CD4-positive, alpha-beta T cell (primary cell): ENCODE data around the gene MMGT1. TPM values are rescaled to one million over a fixed set of nuclear protein-coding genes. Genes with fewer than 3 reads are reported as not detected.

Source experiments
- ATAC-seq: fragments of 200-7000 bp; cut with Tn5 transposase; one replicate; pipeline ENCODE4 v1.10.0; 2022; ENCODE audit warnings: mild to moderate bottlenecking; ENCODE audit not compliant: poor library complexity
- CTCF ChIA-PET: fragments of 350-600 bp; sonication (Branson Sonifier 250); formaldehyde crosslinking; loops from one replicate; lab custom pipeline; 2021; ENCODE audit warnings: antibody characterized with exemption, inconsistent platforms; lab: Charles Lee
- POLR2A ChIA-PET: fragments of 350-600 bp; sonication (Branson Sonifier 250); formaldehyde crosslinking; loops from one replicate; lab custom pipeline; 2021; ENCODE audit warnings: antibody characterized with exemption, inconsistent platforms; lab: Charles Lee
- DNase-seq, 14 experiments: peaks; one replicate each; pipeline ENCODE4 v3.0.0-alpha.2; 2013 to 2020; ENCODE audit warnings: mixed read lengths in 2 of 14
- H3K27ac ChIP-seq, 2 donors: one replicate each; pipeline versions ENCODE4 v1.5.1 to v1.7.0; 2013; ENCODE audit warnings: low read length in 2 of 2, low read depth in 1 of 2, mild to moderate bottlenecking in 1 of 2
- H3K27me3 ChIP-seq, 2 experiments: 1 replicate in 1 of 2; 2 replicates in 1 of 2; pipeline versions ENCODE4 v1.6.1 to v1.7.0; 2013; ENCODE audit warnings: low read length in 2 of 2, control low read depth in 1 of 2, mild to moderate bottlenecking in 1 of 2, moderate library complexity in 1 of 2; ENCODE audit not compliant: insufficient read depth in 2 of 2, control insufficient read depth in 1 of 2
- H3K36me3 ChIP-seq: one replicate; pipeline ENCODE4 v1.6.1; 2013; ENCODE audit warnings: low read length, control low read depth; ENCODE audit not compliant: insufficient read depth
- H3K4me1 ChIP-seq: one replicate; pipeline ENCODE4 v1.6.1; 2013; ENCODE audit warnings: low read length, control low read depth; ENCODE audit not compliant: insufficient read depth
- H3K4me3 ChIP-seq: one replicate; pipeline ENCODE4 v1.5.1; 2013; ENCODE audit warnings: mild to moderate bottlenecking, low read length, moderate library complexity
- H3K9me3 ChIP-seq, 2 experiments: 1 replicate in 1 of 2; 2 replicates in 1 of 2; pipeline versions ENCODE4 v1.6.1 to v1.7.0; 2013; ENCODE audit warnings: low read length in 2 of 2, mild to moderate bottlenecking in 2 of 2, control low read depth in 1 of 2, moderate library complexity in 1 of 2; ENCODE audit not compliant: control insufficient read depth in 1 of 2, insufficient read depth in 1 of 2
- H3K27ac Mint-ChIP-seq: one replicate; pipeline ENCODE4 v1.8.0; 2020; ENCODE audit warnings: mixed read lengths
- H3K27me3 Mint-ChIP-seq: one replicate; pipeline ENCODE4 v1.8.0; 2021; ENCODE audit warnings: mixed read lengths
- H3K36me3 Mint-ChIP-seq: one replicate; pipeline ENCODE4 v1.8.0; 2021; ENCODE audit warnings: low read depth, mixed read lengths
- H3K4me1 Mint-ChIP-seq: one replicate; pipeline ENCODE4 v1.8.0; 2021; ENCODE audit warnings: low read depth, mixed read lengths
- H3K4me3 Mint-ChIP-seq: one replicate; pipeline ENCODE4 v1.8.0; 2020; ENCODE audit warnings: mild to moderate bottlenecking, mixed read lengths
- H3K9me3 Mint-ChIP-seq: one replicate; pipeline ENCODE4 v1.8.0; 2020; ENCODE audit warnings: mixed read lengths
- intact Hi-C, 2 experiments: fragments of 100-400 bp; cut with DNase I in 1 of 2; cut with micrococcal nuclease in 1 of 2; formaldehyde crosslinking; loops; one replicate each; pipeline versions ENCODE4 v1.15.1 to v1.9.0; 2023 to 2025; cut with DNase I, micrococcal nuclease
- total RNA-seq, 174 experiments: library from RNA in 2 of 174; stranded (reverse) in 2 of 174; gene quantifications; one replicate each; pipeline ENCODE4 v1.2.3 and lab custom pipeline; 2021 to 2026
- TF ChIP-seq, protein P1 (sequence below): fragments of 200-600 bp; IDR thresholded peaks from one replicate; pipeline ENCODE4 v1.8.0; 2022; ENCODE audit warnings: antibody characterized with exemption, mild to moderate bottlenecking

MMGT1 gene
- total RNA-seq, 2 experiments from 2014 or later = 36.4 to 37.0 TPM

DNA sequence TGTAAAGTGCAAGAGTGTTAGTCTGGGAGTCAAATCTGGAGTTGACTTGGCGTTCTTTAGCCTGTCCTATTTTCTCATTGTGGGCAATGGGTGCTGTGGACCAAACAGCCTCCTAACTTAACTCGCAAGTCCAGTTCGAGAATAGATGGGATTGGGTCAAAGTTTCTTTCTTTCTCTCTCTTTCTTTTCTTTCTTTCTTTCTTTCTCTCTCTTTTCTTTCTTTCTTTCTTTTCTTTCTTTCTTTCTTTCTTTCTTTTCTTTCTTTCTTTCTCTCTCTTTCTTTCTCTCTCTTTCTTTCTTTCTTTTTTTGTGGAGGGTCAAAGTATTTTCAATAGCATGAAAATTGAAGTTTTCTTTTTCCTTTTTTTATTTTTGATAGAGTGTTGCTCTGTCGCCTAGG lies 14.5 kb upstream of the MMGT1 start:
- H3K9me3 Mint-ChIP-seq = no peaks in the 10 kb centered on the region
- DNase-seq (no peak), ATAC-seq (no peak)
- peaks cover 32% of the 10 kb centered on the region for H3K36me3 Mint-ChIP-seq
- CTCF ChIA-PET = no interaction called here
- H3K27me3 ChIP-seq = no peaks in the 10 kb centered on the region
- H3K27ac ChIP-seq = no peak overlapping the region
- H3K4me3 ChIP-seq = no peak overlapping the region
- intact Hi-C loops = loop anchor here in 1 of 2 experiments (5.0 to 10.0 kb wide), 2 partner anchors 157 to 504 kb away; partner anchors contain the start of gene FHL1
- peaks cover 4% of the 10 kb centered on the region for H3K36me3 ChIP-seq
- POLR2A ChIA-PET = no interaction called here
- H3K27me3 Mint-ChIP-seq = no peaks in the 10 kb centered on the region
- H3K27ac Mint-ChIP-seq = no peak overlapping the region
- H3K4me1 ChIP-seq = peaks cover 17% of the 10 kb centered on the region
- peaks cover 61% of the 10 kb centered on the region for H3K4me1 Mint-ChIP-seq
- no peaks in the 10 kb centered on the region for H3K9me3 ChIP-seq
- no peak overlapping the region for H3K4me3 Mint-ChIP-seq
- TF ChIP-seq, protein P1, sequence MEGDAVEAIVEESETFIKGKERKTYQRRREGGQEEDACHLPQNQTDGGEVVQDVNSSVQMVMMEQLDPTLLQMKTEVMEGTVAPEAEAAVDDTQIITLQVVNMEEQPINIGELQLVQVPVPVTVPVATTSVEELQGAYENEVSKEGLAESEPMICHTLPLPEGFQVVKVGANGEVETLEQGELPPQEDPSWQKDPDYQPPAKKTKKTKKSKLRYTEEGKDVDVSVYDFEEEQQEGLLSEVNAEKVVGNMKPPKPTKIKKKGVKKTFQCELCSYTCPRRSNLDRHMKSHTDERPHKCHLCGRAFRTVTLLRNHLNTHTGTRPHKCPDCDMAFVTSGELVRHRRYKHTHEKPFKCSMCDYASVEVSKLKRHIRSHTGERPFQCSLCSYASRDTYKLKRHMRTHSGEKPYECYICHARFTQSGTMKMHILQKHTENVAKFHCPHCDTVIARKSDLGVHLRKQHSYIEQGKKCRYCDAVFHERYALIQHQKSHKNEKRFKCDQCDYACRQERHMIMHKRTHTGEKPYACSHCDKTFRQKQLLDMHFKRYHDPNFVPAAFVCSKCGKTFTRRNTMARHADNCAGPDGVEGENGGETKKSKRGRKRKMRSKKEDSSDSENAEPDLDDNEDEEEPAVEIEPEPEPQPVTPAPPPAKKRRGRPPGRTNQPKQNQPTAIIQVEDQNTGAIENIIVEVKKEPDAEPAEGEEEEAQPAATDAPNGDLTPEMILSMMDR = no peak

DNA sequence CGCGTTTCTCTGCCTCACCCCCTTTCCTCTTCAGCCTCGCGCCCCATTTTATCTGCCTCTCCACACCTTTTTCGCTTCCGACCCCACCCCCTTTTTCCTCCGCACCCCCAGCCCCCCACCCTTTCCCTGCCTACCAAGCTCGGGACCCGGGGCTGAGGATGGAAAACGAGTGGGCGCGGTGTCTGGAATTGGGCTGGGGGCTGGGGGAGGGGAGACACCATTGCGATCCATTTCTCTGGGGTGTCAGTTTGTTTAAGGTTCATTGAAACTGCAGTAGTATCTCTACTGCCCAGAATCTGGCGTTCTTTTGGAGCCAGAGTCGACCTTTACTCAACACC lies 12.2 kb upstream of the MMGT1 start:
- intact Hi-C loops = loop anchor here in 1 of 2 experiments (5.0 to 10.0 kb wide), 2 partner anchors 159 to 506 kb away; partner anchors contain the start of gene FHL1
- DNase-seq (no peak), ATAC-seq (peak; percentile 8)
- POLR2A ChIA-PET = interaction anchor here (0.6 kb wide), 1 partner anchor 1250 kb away, joined by 3 read pairs; no protein-coding TSS in a partner anchor
- Mint-ChIP-seq H3K27ac (peak overlapping the region; percentile 89), H3K27me3 (no peaks in the 10 kb centered on the region), H3K4me3 (peak overlapping the region; percentile 94), H3K36me3 (peaks cover 16% of the 10 kb centered on the region), H3K4me1 (peaks cover 65% of the 10 kb centered on the region), H3K9me3 (no peaks in the 10 kb centered on the region)
- H3K36me3 ChIP-seq = no peaks in the 10 kb centered on the region
- peaks cover 31% of the 10 kb centered on the region for H3K4me1 ChIP-seq
- CTCF ChIA-PET = no interaction called here
- TF ChIP-seq, protein P1 = no peak
- H3K27me3 ChIP-seq = no peaks in the 10 kb centered on the region
- peak overlapping the region; percentile 70 for H3K27ac ChIP-seq
- H3K4me3 ChIP-seq = peak overlapping the region; percentile 87
- H3K9me3 ChIP-seq = no peaks in the 10 kb centered on the region

DNA sequence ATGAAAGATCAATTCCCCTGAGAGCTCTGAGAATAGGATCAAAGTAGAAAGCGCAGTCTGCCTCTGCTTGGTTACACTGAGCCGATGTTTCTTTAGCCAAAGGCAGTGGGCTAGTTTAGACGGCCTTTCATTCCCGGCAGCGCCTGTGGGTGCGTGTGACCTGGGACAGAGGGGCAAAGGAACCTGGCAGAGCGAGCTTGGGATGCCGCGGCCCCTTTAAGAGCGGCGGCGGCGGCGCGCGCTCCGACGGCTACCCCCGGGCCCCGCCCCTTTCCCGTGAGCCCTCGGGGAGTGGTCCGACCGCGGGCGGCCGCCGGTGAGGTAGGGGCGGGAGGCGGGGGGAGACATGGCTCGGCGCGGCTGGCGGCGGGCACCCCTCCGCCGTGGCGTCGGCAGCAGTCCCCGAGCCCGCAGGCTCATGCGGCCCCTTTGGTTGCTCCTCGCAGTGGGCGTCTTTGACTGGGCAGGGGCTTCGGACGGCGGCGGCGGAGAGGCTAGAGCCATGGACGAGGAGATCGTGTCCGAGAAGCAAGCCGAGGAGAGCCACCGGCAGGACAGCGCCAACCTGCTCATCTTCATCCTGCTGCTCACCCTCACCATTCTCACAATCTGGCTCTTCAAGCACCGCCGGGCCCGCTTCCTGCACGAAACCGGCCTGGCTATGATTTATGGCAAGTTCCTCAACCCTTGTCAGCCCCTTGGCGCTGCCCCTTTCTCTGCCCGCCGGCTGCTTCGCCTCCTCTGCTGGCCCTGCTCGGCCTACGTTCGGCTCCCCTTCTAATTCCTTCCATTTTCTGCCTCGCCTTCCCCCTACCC lies 11.6 kb upstream of the MMGT1 start, which contains the start of gene SLC9A6:
Gene SLC9A6, plus strand, starts transcription at position 279 of the 816 bp plus-strand sequence. Its CDS starts 224 bp downstream, at position 503.
- Histone ChIP-seq H3K27ac (peak within 1 kb of the TSS; percentile 70), H3K27me3 (no peaks in the 10 kb centered on the region), H3K4me3 (peak within 1 kb of the TSS; percentile 87), H3K36me3 (no peaks in the 10 kb centered on the region), H3K4me1 (peaks cover 31% of the 10 kb centered on the region), H3K9me3 (no peaks in the 10 kb centered on the region)
- H3K36me3 Mint-ChIP-seq = peaks cover 16% of the 10 kb centered on the region
- peak; percentile 38 to 83 (median 59) for DNase-seq
- intact Hi-C loops = loop anchor here in 1 of 2 experiments (5.0 to 10.0 kb wide), 2 partner anchors 159 to 507 kb away; partner anchors contain the start of gene FHL1
- H3K4me1 Mint-ChIP-seq = peaks cover 68% of the 10 kb centered on the region
- peak within 1 kb of the TSS; percentile 89 for H3K27ac Mint-ChIP-seq
- no peaks in the 10 kb centered on the region for H3K9me3 Mint-ChIP-seq
- peak; percentile 84 for ATAC-seq
- H3K4me3 Mint-ChIP-seq = peak within 1 kb of the TSS; percentile 97
- ChIA-PET CTCF (interaction anchor here (0.7 to 1.6 kb wide), 2 partner anchors 8 to 11 kb away, joined by 3 to 4 read pairs; no protein-coding TSS in a partner anchor), POLR2A (interaction anchor here (0.6 to 2.2 kb wide), 3 partner anchors 11 to 982 kb away, joined by 3 to 33 read pairs (median 3); partner anchors contain the start of gene MMGT1)
- TF ChIP-seq, protein P1 = no peak
- no peaks in the 10 kb centered on the region for H3K27me3 Mint-ChIP-seq
